GM12872 (cell line): Measurements from ENCODE around the gene UFSP2.

Experiments used
- TF ChIP-seq, protein P1 (sequence below): IDR thresholded peaks from 3 replicates; pipeline ENCODE4 v1.5.1; 2011; ENCODE audit warnings: low read depth, mild to moderate bottlenecking, low read length, moderate library complexity; ENCODE audit not compliant: insufficient read depth

The UFSP2 gene

DNA sequence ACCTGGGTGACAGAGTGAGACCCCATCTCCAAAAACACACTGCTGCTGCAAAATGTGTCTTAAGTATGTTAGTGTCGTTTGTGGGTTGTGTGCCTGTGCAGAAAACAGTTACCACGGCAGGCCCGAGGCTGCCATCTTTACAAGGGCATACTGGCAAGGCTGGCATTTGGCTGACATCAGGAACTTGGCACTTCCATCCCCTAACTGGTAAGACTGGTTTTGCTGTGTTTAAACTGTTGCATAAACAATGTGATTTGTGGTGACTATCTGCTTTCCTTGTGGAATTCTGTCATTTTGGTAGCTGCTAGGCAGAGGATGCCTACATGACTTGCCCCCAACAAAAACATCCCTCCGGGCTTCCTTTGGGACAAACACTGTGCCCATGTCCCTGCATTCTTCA is 42.3 kb downstream of the UFSP2 start:
- TF ChIP-seq, protein P1, sequence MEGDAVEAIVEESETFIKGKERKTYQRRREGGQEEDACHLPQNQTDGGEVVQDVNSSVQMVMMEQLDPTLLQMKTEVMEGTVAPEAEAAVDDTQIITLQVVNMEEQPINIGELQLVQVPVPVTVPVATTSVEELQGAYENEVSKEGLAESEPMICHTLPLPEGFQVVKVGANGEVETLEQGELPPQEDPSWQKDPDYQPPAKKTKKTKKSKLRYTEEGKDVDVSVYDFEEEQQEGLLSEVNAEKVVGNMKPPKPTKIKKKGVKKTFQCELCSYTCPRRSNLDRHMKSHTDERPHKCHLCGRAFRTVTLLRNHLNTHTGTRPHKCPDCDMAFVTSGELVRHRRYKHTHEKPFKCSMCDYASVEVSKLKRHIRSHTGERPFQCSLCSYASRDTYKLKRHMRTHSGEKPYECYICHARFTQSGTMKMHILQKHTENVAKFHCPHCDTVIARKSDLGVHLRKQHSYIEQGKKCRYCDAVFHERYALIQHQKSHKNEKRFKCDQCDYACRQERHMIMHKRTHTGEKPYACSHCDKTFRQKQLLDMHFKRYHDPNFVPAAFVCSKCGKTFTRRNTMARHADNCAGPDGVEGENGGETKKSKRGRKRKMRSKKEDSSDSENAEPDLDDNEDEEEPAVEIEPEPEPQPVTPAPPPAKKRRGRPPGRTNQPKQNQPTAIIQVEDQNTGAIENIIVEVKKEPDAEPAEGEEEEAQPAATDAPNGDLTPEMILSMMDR: no peak

DNA sequence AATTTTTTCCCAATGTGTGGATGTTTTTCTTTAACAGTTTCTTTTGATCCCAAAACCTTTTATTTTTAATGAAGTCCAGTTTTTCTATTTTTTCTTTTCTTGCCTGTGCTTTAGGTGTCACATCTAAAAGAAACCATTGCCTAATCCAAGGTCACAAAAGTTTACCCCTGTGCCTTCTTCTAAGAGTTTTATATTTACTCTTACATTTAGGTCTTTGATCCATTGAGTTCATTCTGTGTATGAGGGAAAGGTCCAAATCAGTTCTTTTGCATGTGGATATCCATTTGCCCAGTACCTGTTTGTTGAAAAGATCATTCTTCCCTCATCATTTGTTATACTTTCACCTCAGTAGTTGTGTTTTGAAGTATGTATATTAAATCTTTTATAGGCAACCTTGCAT is 43.0 kb downstream of the UFSP2 start:
- TF ChIP-seq, protein P1: no peak

DNA sequence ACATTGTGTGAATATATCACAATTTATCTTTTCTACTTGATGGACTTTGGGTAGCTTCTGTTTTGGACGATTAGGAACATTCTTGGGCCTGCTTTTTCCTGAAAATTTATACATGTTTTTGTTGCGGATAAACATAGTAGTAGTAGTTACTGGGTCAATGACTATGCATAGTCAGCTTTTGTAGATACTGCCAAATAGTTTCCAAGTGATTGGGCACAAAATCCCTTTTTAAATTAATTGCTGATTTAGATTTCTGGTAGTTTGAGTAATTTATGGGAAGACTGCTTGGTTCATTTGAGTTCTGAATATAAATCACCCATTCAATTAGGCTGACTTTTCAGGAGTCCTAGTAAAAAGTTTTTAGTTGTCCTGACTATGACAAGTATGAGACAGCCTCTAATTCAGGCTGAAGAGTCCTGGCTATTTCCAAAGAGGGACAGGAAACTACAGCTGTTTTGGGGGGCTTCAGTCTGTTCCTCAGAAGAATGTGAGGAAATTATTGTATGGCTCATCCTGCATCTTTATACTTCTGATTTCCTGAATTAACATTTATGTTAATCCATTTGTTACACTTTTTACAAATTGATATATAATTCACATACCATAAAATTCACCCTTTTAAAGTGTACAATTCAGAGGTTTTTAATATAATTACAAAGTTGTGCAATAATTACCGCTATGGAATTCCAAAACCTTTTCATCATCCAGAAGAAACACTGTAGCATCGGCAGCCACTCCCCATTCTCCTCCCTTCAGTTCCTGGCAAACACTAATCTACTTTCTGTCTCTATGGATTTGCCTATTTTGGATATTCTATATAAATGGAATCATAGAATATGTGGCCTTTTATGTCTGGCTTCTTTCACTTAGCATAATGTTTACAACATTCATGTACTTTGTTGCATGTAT is 44.2 kb downstream of the UFSP2 start:
- TF ChIP-seq, protein P1: no peak

DNA sequence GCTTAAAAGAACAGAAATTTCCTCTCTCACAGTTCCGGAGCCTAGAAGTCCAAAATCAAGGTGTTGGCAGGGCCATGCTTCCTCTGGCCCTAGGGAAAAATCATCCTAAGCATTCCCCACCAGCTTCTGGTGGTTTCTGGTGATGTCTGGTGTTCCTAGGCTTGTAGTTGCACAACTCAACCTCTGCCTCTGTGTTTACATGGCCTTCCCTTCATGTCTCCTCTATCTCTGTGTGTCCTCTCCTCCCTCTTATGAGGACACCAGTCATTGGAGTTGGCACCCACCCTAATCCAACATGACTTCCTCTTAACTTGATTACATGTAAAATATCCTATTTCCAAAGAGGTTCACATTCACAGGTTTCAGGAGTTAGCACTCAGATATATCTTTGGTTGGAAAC is 45.4 kb downstream of the UFSP2 start:
- TF ChIP-seq, protein P1: no peak

DNA sequence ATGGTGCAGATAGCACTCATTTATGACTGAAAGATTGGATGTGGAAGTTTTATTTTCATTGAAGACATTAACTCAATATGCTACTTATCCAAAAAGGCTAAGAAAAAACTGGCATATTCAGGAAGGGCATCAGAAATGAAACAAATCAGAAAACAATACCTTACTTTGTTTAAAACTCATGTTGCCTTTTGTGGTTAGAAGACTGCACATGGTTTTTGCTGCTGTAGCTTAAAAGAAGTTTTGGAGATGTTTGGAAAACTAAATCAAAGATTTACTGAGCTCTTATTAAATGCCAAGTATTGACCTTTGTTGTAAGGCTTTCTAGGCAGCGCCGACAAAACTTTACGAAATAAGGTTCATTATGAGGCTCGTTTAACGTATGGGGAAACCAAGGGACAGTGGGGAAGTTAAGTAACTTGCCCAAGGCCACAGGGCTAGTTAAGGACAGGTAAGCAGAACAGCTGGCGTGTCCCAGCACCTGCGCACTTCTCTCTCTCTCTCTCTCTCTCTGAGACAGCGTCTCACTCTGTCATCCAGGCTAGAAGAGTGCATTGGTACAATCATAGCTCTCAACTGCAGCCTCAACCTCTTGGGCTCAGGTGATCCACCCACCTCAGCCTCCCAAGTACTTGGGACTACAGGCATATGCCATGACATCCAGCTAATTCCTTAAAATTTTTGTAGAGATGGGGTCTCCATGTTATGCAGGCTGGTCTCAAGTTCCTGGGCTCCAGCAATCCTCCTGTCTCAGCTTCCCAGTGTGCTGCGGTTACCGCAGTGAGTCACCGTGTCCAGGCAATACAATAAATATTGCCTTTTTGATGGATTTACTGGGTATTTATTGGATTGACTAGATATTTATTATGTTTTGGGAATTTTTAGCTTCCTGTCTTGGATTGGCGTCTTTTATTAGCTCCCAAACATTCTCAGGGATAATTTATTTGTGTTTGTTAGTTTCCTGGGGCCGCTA is 46.2 kb downstream of the UFSP2 start:
- TF ChIP-seq, protein P1: no peak

DNA sequence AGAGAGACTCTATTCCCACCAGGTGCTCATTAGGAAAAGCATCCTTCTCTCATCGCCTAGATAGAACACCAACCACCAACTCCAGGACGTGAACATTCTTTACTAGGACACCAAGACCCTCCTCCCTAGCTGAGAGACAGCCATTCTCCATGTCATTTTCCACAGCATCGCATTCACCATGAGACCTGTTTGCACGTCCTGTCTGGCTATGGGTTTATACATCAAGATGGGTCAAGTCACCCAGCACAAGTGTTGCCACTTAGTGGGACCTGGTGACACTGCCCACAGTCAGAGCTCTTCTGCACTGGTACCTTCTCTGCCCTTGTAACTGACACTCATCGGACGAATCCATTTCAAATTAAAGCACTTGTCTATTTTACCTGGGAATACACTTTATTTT is 47.5 kb downstream of the UFSP2 start:
- TF ChIP-seq, protein P1: no peak

DNA sequence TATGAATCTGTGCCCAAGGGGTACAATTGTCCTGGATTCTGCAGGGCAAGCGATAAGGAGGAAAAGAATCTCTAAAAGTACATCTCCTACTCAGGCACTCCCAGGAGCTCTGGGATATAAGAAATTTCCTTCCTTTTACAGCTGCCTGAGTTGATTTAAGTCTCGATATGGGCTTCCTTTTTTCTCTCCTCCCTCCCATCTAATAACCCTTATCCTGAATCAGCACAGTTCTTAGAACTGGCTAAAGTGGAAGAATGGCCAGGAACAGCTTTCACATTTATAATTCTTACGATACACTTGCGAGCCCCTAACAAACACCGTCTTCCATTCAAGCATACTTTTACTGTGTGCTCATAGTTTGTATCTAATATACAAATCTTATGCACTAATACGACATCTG is 51.2 kb downstream of the UFSP2 start:
- TF ChIP-seq, protein P1: no peak
